ENCODE results near the gene CMTM8.

The CMTM8 gene

GRCh38 chr3:32310918-32311839, 72.7 kb downstream of the CMTM8 start:
- Histone ChIP-seq H3K79me2 (ENCODE audit: insufficient read depth, low read depth) (no peaks in the 10 kb centered on the region), H2AFZ (ENCODE audit: low read depth) (no peak overlapping the region), H3K27ac (no peak overlapping the region), H3K4me1 (ENCODE audit: low read depth, poor library complexity, severe bottlenecking) (no peaks in the 10 kb centered on the region), H3K27me3 (ENCODE audit: insufficient read depth, low read depth) (no peaks in the 10 kb centered on the region), H3K36me3 (ENCODE audit: insufficient read depth) (no peaks in the 10 kb centered on the region), H4K20me1 (ENCODE audit: insufficient read depth) (no peaks in the 10 kb centered on the region), H3K4me3 (IDR thresholded peaks at IDR 0.05; ENCODE audit: insufficient read depth, low read depth, low read length) (no peak overlapping the region), H3K4me2 (no peak overlapping the region), H3K9ac (no peak overlapping the region)
- TF ChIP-seq, protein P1, sequence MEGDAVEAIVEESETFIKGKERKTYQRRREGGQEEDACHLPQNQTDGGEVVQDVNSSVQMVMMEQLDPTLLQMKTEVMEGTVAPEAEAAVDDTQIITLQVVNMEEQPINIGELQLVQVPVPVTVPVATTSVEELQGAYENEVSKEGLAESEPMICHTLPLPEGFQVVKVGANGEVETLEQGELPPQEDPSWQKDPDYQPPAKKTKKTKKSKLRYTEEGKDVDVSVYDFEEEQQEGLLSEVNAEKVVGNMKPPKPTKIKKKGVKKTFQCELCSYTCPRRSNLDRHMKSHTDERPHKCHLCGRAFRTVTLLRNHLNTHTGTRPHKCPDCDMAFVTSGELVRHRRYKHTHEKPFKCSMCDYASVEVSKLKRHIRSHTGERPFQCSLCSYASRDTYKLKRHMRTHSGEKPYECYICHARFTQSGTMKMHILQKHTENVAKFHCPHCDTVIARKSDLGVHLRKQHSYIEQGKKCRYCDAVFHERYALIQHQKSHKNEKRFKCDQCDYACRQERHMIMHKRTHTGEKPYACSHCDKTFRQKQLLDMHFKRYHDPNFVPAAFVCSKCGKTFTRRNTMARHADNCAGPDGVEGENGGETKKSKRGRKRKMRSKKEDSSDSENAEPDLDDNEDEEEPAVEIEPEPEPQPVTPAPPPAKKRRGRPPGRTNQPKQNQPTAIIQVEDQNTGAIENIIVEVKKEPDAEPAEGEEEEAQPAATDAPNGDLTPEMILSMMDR (conservative IDR thresholded peaks at IDR 0.05; ENCODE audit: low read depth, low read length): no peak

DNA sequence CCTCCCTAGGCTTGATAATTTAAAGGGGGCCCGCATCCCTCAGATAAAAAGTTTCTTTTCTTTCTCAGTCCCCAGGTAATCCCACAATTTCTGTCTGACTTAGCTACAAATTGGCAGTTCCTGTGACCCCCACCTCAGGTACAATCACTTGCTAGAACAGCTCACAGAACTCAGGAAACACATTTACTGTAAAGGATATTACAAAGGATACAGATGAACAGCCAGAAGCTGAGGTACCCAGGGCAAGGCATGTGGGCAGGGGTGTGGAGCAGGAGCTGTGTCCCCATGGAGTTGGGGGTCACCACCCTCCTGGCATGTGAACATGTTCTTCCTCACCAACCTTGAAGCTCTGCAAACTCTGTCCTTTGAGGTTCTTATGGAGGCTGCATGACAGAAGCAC, 73.8 kb downstream of the CMTM8 start:
- TF ChIP-seq, protein P1 (conservative IDR thresholded peaks at IDR 0.05; ENCODE audit: low read depth, low read length): no peak
- Histone ChIP-seq H3K27ac (no peak overlapping the region), H3K4me2 (no peak overlapping the region), H2AFZ (ENCODE audit: low read depth) (no peak overlapping the region), H3K27me3 (ENCODE audit: insufficient read depth, low read depth) (no peaks in the 10 kb centered on the region), H3K36me3 (ENCODE audit: insufficient read depth) (no peaks in the 10 kb centered on the region), H3K4me1 (ENCODE audit: low read depth, poor library complexity, severe bottlenecking) (no peaks in the 10 kb centered on the region), H3K4me3 (IDR thresholded peaks at IDR 0.05; ENCODE audit: insufficient read depth, low read depth, low read length) (no peak overlapping the region), H3K9ac (no peak overlapping the region), H3K79me2 (ENCODE audit: insufficient read depth, low read depth) (no peaks in the 10 kb centered on the region), H4K20me1 (ENCODE audit: insufficient read depth) (no peaks in the 10 kb centered on the region)

- Histone ChIP-seq H3K4me2 (no peak overlapping the region), H3K4me3 (IDR thresholded peaks at IDR 0.05; ENCODE audit: insufficient read depth, low read depth, low read length) (no peak overlapping the region), H3K27me3 (ENCODE audit: insufficient read depth, low read depth) (no peaks in the 10 kb centered on the region), H3K4me1 (ENCODE audit: low read depth, poor library complexity, severe bottlenecking) (no peaks in the 10 kb centered on the region), H3K79me2 (ENCODE audit: insufficient read depth, low read depth) (no peaks in the 10 kb centered on the region), H3K9ac (no peak overlapping the region), H3K27ac (no peak overlapping the region), H3K36me3 (ENCODE audit: insufficient read depth) (no peaks in the 10 kb centered on the region), H4K20me1 (ENCODE audit: insufficient read depth) (no peaks in the 10 kb centered on the region), H2AFZ (ENCODE audit: low read depth) (no peak overlapping the region)
- TF ChIP-seq, protein P1 (conservative IDR thresholded peaks at IDR 0.05; ENCODE audit: low read depth, low read length): no peak
Observed at GRCh38 chr3:32313169-32313568, 74.7 kb downstream of the CMTM8 start.

DNA sequence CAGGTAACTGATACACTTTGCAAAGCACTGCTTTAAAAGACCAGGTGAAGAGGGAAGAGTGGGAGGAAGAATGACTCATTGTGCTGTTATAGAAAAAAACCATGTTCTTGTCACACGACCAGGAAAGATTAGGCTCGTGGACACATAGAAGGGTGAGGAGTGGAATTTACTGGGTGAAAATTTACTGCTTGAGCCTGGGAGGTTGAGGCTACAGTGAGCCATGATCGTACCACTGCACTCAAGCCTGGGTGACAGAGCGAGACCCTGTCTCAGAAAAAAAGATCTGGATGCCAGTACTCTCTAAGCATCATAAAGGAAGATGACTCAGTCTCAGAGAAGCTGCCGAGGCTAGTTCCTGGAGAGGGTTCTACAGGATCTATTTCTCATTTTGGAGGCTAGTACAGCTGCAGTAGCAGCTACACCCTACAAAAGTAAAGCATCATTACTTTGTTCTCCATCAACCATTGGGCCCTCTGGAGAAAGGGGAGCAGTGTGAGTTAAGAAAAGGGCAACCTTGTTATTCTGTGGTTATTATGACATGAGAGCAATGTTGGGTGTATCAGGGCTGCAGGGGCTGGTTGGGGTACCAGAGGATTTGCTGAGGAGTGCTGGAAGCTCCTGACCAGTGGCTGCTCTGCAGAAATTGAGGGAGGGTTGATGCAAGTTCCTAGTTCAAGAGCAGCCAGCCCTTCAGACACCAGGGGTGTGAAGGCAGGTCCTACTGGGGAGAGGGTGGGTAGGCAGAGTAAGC, 75.4 kb downstream of the CMTM8 start:
- Histone ChIP-seq H3K4me2 (no peak overlapping the region), H2AFZ (ENCODE audit: low read depth) (no peak overlapping the region), H3K4me3 (IDR thresholded peaks at IDR 0.05; ENCODE audit: insufficient read depth, low read depth, low read length) (no peak overlapping the region), H3K4me1 (ENCODE audit: low read depth, poor library complexity, severe bottlenecking) (no peaks in the 10 kb centered on the region), H3K36me3 (ENCODE audit: insufficient read depth) (no peaks in the 10 kb centered on the region), H3K27ac (no peak overlapping the region), H4K20me1 (ENCODE audit: insufficient read depth) (no peaks in the 10 kb centered on the region), H3K27me3 (ENCODE audit: insufficient read depth, low read depth) (no peaks in the 10 kb centered on the region), H3K79me2 (ENCODE audit: insufficient read depth, low read depth) (no peaks in the 10 kb centered on the region), H3K9ac (no peak overlapping the region)
- TF ChIP-seq, protein P1 (conservative IDR thresholded peaks at IDR 0.05; ENCODE audit: low read depth, low read length): no peak

Measured in KMS-11 (cell line).